ENCODE data around the gene BCAS4. TPM values are rescaled to one million over a fixed set of nuclear protein-coding genes. Genes with fewer than 3 reads are reported as not detected.

BCAS4 gene
- total RNA-seq (2014; rRNA removed; shearing (Covaris generic)), result 6.3 and 22.2 TPM in 2 replicates
- polyA plus RNA-seq (2016; fragmentation: Nextera tagmentation; extraction: Ambion mirVana), result 22.0 and 24.8 TPM in 2 replicates
- long read RNA-seq, full-length matches to known transcripts, result 48 of 56 reads
- long read RNA-seq, partial matches to known transcripts, result 0 of 56 reads
- long read RNA-seq, other reads (novel, unspliced or antisense), result 8 of 56 reads

- H3K27me3 ChIP-seq (ENCODE audit: insufficient read depth), result 0 out of 2 replicates have a peak, but pooled peaks cover 4% of the 10 kb centered on the region
- DNase-seq (ENCODE audit: low spot score), result peak; percentile 89
- H3K4me3 ChIP-seq, result peak within 1 kb of the TSS; percentile 88
- peaks cover 16% of the 10 kb centered on the region; the same call in 1 of the 2 replicates for H3F3A ChIP-seq (replicated peaks; ENCODE audit: low read depth)
- TF ChIP-seq ETS1 (IDR thresholded peaks at IDR 0.05), result no peak
- TF ChIP-seq JUNB (IDR thresholded peaks at IDR 0.05; ENCODE audit: unreplicated experiment), result no peak
- no peak for TF ChIP-seq ZNF462 (CRISPR knock-in tag; IDR thresholded peaks at IDR 0.05)
- TF ChIP-seq CREB1 (CRISPR knock-in tag; IDR thresholded peaks at IDR 0.05; ENCODE audit: low read depth), result peak; percentile 9
- TF ChIP-seq REST (IDR thresholded peaks at IDR 0.05; ENCODE audit: unreplicated experiment), result no peak
- TF ChIP-seq EZH2 (IDR thresholded peaks at IDR 0.05; ENCODE audit: low read depth, unreplicated experiment), result no peak
- no peak for TF ChIP-seq EZH2phosphoT487 (IDR thresholded peaks at IDR 0.05; ENCODE audit: unreplicated experiment)
- no peak for TF ChIP-seq NANOG (IDR thresholded peaks at IDR 0.05; ENCODE audit: borderline replicate concordance)
- peak in 1 of 2 experiments; percentile 77; a peak in 3 of 4 replicates for TF ChIP-seq CTCF (conservative IDR thresholded peaks at IDR 0.05; ENCODE audit: low read depth in 2 of 2)
- TF ChIP-seq ZNF331 (CRISPR knock-in tag; IDR thresholded peaks at IDR 0.05; ENCODE audit: low read depth), result no peak
- TF ChIP-seq STAT1 (IDR thresholded peaks at IDR 0.05; ENCODE audit: unreplicated experiment), result no peak
- no peak for TF ChIP-seq ZNF114 (CRISPR knock-in tag; IDR thresholded peaks at IDR 0.05)
- TF ChIP-seq POLR2AphosphoS5 (IDR thresholded peaks at IDR 0.05; ENCODE audit: low read depth), result peak; percentile 72
- H3K36me3 Mint-ChIP-seq (ENCODE audit: low read depth), result no peaks in the 10 kb centered on the region
- peaks cover 9% of the 10 kb centered on the region for H3K79me2 ChIP-seq (replicated peaks; ENCODE audit: insufficient read depth)
- ATAC-seq, result peak; percentile 78
- peaks cover 12% of the 10 kb centered on the region for H3K27me3 Mint-ChIP-seq (ENCODE audit: insufficient read depth, low read depth, poor library complexity)
- no peaks in the 10 kb centered on the region; the same call in 2 of the 3 replicates for H3K9me3 Mint-ChIP-seq
- H2AFZ ChIP-seq, result peak within 1 kb of the TSS; percentile 68
- H3K36me3 ChIP-seq (ENCODE audit: insufficient read depth), result no peaks in the 10 kb centered on the region
- H3K27ac ChIP-seq (ENCODE audit: low read depth), result peak within 1 kb of the TSS; percentile 87
- H3K4me2 ChIP-seq, result peak within 1 kb of the TSS; percentile 93
- no peaks in the 10 kb centered on the region for H3K9me2 ChIP-seq (ENCODE audit: insufficient read depth)
- H3K4me1 Mint-ChIP-seq, result peaks cover 19% of the 10 kb centered on the region
- H3K4me1 ChIP-seq (ENCODE audit: insufficient read depth), result peaks cover 15% of the 10 kb centered on the region
- H4K20me1 ChIP-seq (replicated peaks; ENCODE audit: insufficient read depth), result no peaks in the 10 kb centered on the region; the same call in 1 of the 2 replicates
- peak within 1 kb of the TSS; percentile 82 for H3K4me3 Mint-ChIP-seq
- no peak within 1 kb of the TSS for H3K27ac Mint-ChIP-seq
Observed at GRCh38 chr20:50794846-50795634, at the start of gene BCAS4. Gene BCAS4, plus strand, starts transcription at chr20:50795061. Its CDS starts 23 bp downstream, at chr20:50795084.

Measured in GM23338 (cell line).